NCI-H1930 (cell line): ENCODE results near the gene NDUFA5.

Experiments
- DNase-seq, 2 experiments: peaks; one replicate each; lab custom pipeline; 2025; lab: John Stamatoyannopoulos, UW

The NDUFA5 gene

DNA sequence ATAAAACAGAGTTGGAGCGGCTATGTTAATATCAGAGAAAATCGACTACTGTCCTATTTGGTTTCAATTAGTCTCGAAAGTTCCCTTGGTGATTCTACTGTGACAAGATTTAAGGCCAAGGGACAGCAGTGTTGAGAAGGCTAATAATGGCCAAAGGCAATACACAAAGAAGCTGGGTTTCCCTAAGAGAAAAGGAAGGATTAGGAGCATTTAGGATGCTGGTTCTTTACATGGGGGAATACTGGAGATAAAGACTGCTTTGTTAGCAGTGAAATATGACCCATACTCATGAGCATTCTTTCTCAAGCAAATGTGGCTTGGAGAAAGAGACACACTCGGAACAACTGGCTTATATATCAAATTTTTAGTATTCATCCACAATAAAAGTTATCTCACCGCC lies 55.4 kb downstream of the NDUFA5 start:
- no peak for DNase-seq

DNA sequence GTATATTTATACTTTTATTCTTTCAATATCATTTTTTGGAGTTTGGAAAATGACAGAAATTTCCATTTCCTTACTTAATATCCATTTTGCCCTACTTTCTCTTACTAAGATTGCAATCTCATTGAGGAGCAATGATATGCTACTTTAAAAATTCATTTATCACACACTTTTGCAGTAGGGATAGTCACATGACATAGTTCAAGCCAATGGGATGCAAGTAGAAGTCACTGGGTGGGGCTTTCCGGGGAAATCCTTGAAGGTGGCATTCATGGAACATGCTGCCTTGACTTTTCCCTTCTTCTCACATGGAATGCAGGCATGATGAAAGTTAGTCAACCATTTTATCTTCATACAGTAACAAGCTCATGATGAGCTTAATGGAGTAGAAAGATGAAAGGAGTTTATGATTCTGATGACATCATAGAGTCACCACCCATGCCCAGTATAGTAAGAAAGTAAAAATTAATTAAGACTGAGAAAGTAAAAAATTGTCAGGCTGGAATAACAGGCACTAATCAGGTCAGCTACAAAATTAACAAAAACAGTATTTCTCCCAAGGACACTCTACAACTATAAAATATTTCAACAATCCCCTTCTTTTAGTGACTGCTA lies 56.6 kb downstream of the NDUFA5 start:
- no peak for DNase-seq

DNA sequence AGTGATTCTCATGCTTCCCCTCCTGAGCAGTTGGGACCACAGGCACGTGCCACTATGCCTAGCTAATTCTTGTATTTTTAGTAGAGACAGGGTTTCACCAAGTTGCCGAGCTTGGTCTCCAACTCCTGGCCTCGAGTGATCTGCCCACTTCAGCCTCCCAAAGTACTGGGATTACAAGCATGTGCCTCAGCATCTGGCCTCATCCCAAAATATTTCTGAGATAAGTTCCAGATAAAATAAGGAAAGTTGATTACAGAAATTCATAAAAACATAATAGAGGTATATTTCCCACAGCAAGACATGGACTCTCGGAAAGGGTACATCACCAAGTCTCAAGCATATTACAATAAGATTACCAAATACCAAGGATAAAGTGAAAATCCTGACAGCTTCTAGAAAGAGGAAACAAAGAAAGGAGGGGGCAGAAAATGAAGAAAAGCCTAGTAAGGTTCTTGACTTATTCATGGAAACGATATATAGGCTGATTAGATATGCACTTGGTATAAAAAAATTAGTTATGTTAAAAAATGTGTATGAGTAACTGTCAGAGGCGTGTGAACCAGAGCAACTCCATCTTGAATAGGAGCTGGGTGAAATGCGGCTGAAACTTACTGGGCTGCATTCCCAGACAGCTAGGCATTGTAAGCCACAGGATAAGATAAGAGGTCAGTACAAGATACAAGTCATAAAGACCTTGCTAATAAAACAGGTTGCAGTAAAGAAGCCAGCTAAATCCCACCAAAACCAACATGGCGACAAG lies 58.2 kb downstream of the NDUFA5 start:
- no peak for DNase-seq

DNA sequence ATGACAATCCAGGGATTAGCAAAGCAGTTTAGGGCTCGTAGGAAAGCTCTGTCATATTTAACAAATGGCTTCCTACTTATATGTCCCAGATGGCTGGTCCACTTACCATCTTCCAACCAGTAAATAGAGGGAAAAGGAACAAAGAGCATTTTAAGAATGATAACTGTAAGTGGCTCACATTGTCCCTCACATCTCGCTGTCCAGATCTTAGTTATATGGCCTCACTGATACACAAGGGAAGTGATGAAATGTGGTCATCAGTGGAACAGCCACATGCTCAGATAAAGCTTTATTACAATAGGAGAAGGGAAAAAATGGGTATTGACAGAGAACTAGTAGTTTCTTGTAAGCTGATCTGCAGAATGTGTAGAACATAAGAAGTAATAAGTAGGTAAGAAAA lies 59.0 kb downstream of the NDUFA5 start:
- DNase-seq: no peak

DNA sequence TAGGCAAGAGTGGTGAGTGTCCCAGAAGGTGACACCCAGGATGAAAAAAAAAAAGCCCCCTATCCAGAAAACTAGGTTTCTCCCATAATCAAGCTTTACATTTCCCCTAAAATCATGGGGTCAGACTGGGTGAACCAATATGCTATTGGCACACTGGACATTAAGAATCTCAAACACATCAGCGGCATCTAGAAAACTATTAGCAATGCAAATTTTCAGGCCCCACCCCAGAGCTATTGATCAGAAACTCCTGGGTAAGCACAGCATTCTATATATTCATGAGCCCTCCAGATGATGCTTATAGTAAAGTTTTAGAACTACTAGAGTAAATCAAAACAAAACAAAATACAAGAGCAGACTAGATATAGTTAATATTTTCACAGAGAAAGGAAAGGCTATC lies 59.6 kb downstream of the NDUFA5 start:
- DNase-seq: no peak

DNA sequence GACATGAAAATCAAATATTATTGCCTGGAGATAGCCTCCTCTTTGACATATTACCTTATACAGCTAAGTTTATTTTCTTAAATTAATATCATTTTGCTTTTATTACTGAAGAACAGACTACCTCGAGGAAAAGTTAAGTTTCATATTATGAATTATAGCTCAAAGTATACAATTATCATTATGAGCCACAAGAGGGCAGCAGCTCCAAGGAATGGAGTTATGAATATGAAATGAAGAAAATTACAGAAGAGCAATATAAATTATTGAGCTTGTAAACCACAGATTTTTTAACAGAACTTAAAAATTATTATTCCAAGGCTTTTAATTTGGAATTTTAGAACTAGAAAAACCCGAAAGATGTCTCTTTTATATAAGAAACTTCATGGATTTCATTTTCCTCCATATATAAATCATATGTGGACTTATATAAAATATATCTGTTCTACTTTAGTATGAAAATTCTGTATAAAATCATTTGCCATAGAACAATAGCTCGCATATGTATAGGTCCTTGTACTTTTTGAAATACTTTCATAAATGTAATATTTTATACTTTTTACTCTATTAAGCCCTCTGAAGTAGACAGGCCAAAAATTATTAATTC lies 63.3 kb downstream of the NDUFA5 start:
- peak; percentile 4 to 23 for DNase-seq

DNA sequence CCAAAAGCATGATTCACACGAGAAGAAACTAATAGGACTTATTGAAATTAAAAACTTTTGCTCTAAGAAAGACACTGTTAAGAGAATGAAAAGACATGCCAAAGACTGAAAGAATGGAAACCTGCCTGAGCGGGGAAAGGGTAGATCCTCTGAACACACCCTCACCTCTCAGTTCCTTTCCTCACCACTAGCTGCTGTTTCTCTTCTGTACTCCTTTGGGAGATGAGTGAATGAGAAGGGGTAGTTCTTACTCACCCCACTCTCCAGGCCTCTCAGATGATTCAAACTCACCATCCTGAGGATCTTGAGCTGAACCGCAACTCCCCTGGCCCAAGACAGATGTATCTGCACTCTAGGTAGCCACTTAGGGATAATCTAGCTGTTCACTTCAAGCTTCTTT lies 65.1 kb downstream of the NDUFA5 start:
- no peak for DNase-seq
